GM19023 (cell line): ENCODE results near the gene SLC25A21.
"Not testable (repeated sequence)": the region's sequence is repeated elsewhere in the genome, so short reads cannot be mapped to it uniquely, and the experiment has no call there.

Source experiments
- ATAC-seq: cut with Tn5 transposase; IDR thresholded peaks from one replicate; pipeline ENCODE4 v1.9.1; 2021; ENCODE audit warnings: mild to moderate bottlenecking, moderate library complexity; ENCODE audit not compliant: unreplicated experiment

SLC25A21 gene

GRCh38 chr14:36996857-36997590 lies 175.4 kb downstream of the SLC25A21 start:
- no peak for ATAC-seq

- ATAC-seq: no peak
Observed at GRCh38 chr14:36996133-36996856, 176.1 kb downstream of the SLC25A21 start.

GRCh38 chr14:36989806-36990205 lies 182.6 kb downstream of the SLC25A21 start:
- no peak for ATAC-seq

- ATAC-seq: no peak
Observed at GRCh38 chr14:36988989-36989388, 183.4 kb downstream of the SLC25A21 start.

GRCh38 chr14:36988568-36988967 lies 183.8 kb downstream of the SLC25A21 start:
- ATAC-seq: no peak

- ATAC-seq: no peak
Observed at GRCh38 chr14:36986407-36986806, 186.0 kb downstream of the SLC25A21 start.

- ATAC-seq: no peak
Observed at GRCh38 chr14:36981832-36982529, 190.4 kb downstream of the SLC25A21 start.

- not testable (repeated sequence) for ATAC-seq
Observed at GRCh38 chr14:36980413-36980812, 192.0 kb downstream of the SLC25A21 start.

GRCh38 chr14:36979863-36980262 lies 192.5 kb downstream of the SLC25A21 start:
- no peak for ATAC-seq

GRCh38 chr14:36976571-36977023 lies 195.8 kb downstream of the SLC25A21 start:
- ATAC-seq: no peak

- ATAC-seq: no peak
Observed at GRCh38 chr14:36975834-36976233, 196.6 kb downstream of the SLC25A21 start.

- no peak for ATAC-seq
Observed at GRCh38 chr14:36974985-36975384, 197.4 kb downstream of the SLC25A21 start.

- ATAC-seq: no peak
Observed at GRCh38 chr14:36973806-36974442, 198.5 kb downstream of the SLC25A21 start.

GRCh38 chr14:36971263-36971855 lies 201.0 kb downstream of the SLC25A21 start:
- no peak for ATAC-seq

- ATAC-seq: no peak
Observed at GRCh38 chr14:36967892-36968555, 204.4 kb downstream of the SLC25A21 start.

GRCh38 chr14:36955967-36956366 lies 216.4 kb downstream of the SLC25A21 start:
- ATAC-seq: no peak

- ATAC-seq: no peak
Observed at GRCh38 chr14:36955376-36955775, 217.0 kb downstream of the SLC25A21 start.

- no peak for ATAC-seq
Observed at GRCh38 chr14:36952689-36953088, 219.7 kb downstream of the SLC25A21 start.

- ATAC-seq: no peak
Observed at GRCh38 chr14:36951380-36951911, 221.0 kb downstream of the SLC25A21 start.

GRCh38 chr14:36950812-36951211 lies 221.6 kb downstream of the SLC25A21 start:
- ATAC-seq: no peak
